ENCODE measurements around the gene TAF3.

The TAF3 gene

GRCh38 chr10:7908541-7909210 is 90.4 kb downstream of the TAF3 start:
- H3K9ac ChIP-seq (ENCODE audit: low read length), result no peak overlapping the region
- no peak overlapping the region for H3K4me3 ChIP-seq (ENCODE audit: insufficient read depth, low read length, poor library complexity, severe bottlenecking)
- no peaks in the 10 kb centered on the region for H3K36me3 ChIP-seq (ENCODE audit: low read length)
- H4K20me1 ChIP-seq (ENCODE audit: low read depth, low read length), result 0 out of 2 replicates have a peak, but pooled peaks cover 6% of the 10 kb centered on the region
- H3K27me3 ChIP-seq (ENCODE audit: low read length), result no peaks in the 10 kb centered on the region
- no peak overlapping the region for H3K27ac ChIP-seq (ENCODE audit: low read depth, low read length)
- no peak overlapping the region for H3K4me2 ChIP-seq (ENCODE audit: low read depth, low read length, poor library complexity, severe bottlenecking)
- H3K9me3 ChIP-seq (ENCODE audit: insufficient read depth, low read length), result no peaks in the 10 kb centered on the region
- H3K9me2 ChIP-seq (replicated peaks; ENCODE audit: insufficient read depth, low read length), result no peaks in the 10 kb centered on the region
- H3F3A ChIP-seq (ENCODE audit: insufficient read depth), result no peaks in the 10 kb centered on the region
- TF ChIP-seq EZH2phosphoT487 (conservative IDR thresholded peaks at IDR 0.05; ENCODE audit: low read length), result no peak
- peaks cover 3% of the 10 kb centered on the region; the same call in 1 of the 2 replicates for H3K79me2 ChIP-seq (ENCODE audit: insufficient read depth, low read length)
- H2AFZ ChIP-seq (ENCODE audit: low read depth, low read length, severe bottlenecking), result no peak overlapping the region

GRCh38 chr10:7913126-7913872 is 95.0 kb downstream of the TAF3 start:
- no peak overlapping the region for H3K9ac ChIP-seq (ENCODE audit: low read length)
- no peaks in the 10 kb centered on the region for H3F3A ChIP-seq (ENCODE audit: insufficient read depth)
- H3K27ac ChIP-seq (ENCODE audit: low read depth, low read length), result no peak overlapping the region
- H3K4me3 ChIP-seq (ENCODE audit: insufficient read depth, low read length, poor library complexity, severe bottlenecking), result no peak overlapping the region
- H3K4me2 ChIP-seq (ENCODE audit: low read depth, low read length, poor library complexity, severe bottlenecking), result no peak overlapping the region
- H2AFZ ChIP-seq (ENCODE audit: low read depth, low read length, severe bottlenecking), result no peak overlapping the region
- no peaks in the 10 kb centered on the region for H3K36me3 ChIP-seq (ENCODE audit: low read length)
- no peak for TF ChIP-seq CTCF (IDR thresholded peaks at IDR 0.05; ENCODE audit: insufficient read depth, low read length, poor library complexity, severe bottlenecking)
- no peak for TF ChIP-seq EZH2phosphoT487 (conservative IDR thresholded peaks at IDR 0.05; ENCODE audit: low read length)
- H3K9me3 ChIP-seq (ENCODE audit: insufficient read depth, low read length), result no peaks in the 10 kb centered on the region
- no peaks in the 10 kb centered on the region for H3K27me3 ChIP-seq (ENCODE audit: low read length)
- no peaks in the 10 kb centered on the region for H3K9me2 ChIP-seq (replicated peaks; ENCODE audit: insufficient read depth, low read length)
- H4K20me1 ChIP-seq (ENCODE audit: low read depth, low read length), result 0 out of 2 replicates have a peak, but pooled peaks cover 6% of the 10 kb centered on the region
- no peaks in the 10 kb centered on the region; the same call in 1 of the 2 replicates for H3K79me2 ChIP-seq (ENCODE audit: insufficient read depth, low read length)

- TF ChIP-seq EZH2phosphoT487 (conservative IDR thresholded peaks at IDR 0.05; ENCODE audit: low read length) (no peak), CTCF (IDR thresholded peaks at IDR 0.05; ENCODE audit: insufficient read depth, low read length, poor library complexity, severe bottlenecking) (no peak)
- Histone ChIP-seq H3K27me3 (ENCODE audit: low read length) (no peaks in the 10 kb centered on the region), H3K9me3 (ENCODE audit: insufficient read depth, low read length) (no peaks in the 10 kb centered on the region), H4K20me1 (ENCODE audit: low read depth, low read length) (0 out of 2 replicates have a peak, but pooled peaks cover 6% of the 10 kb centered on the region), H3K27ac (ENCODE audit: low read depth, low read length) (no peak overlapping the region), H3K36me3 (ENCODE audit: low read length) (no peaks in the 10 kb centered on the region), H3K9ac (ENCODE audit: low read length) (no peak overlapping the region), H3K4me2 (ENCODE audit: low read depth, low read length, poor library complexity, severe bottlenecking) (no peak overlapping the region), H2AFZ (ENCODE audit: low read depth, low read length, severe bottlenecking) (no peak overlapping the region), H3K9me2 (replicated peaks; ENCODE audit: insufficient read depth, low read length) (no peaks in the 10 kb centered on the region), H3K4me3 (ENCODE audit: insufficient read depth, low read length, poor library complexity, severe bottlenecking) (no peak overlapping the region), H3F3A (ENCODE audit: insufficient read depth) (no peaks in the 10 kb centered on the region), H3K79me2 (ENCODE audit: insufficient read depth, low read length) (peaks cover 6% of the 10 kb centered on the region; the same call in 1 of the 2 replicates)
Observed at GRCh38 chr10:7915923-7916536, 97.7 kb downstream of the TAF3 start.

Measured in SU-DHL-6 (cell line).